ENCODE results near the gene THSD4.

- TF ChIP-seq CTCF (IDR thresholded peaks at IDR 0.05; ENCODE audit: low read depth, low read length) (no peak), EZH2phosphoT487 (IDR thresholded peaks at IDR 0.05; ENCODE audit: low read depth) (no peak)
Measured at GRCh38 chr15:71199384-71200351, 84.4 kb downstream of the THSD4 start.

Data from OCI-LY3 (cell line).